Sigmoid colon (tissue), 7 donors: Measurements from ENCODE around the gene SEMA3B. TPM values are rescaled to one million over a fixed set of nuclear protein-coding genes. Genes with fewer than 3 reads are reported as not detected.
A peak's percentile ranks its signal among the peaks of the same experiment; 100 is the strongest.

ENCODE experiments used
- DNase-seq: peaks from one replicate; pipeline ENCODE4 v3.0.0-alpha.2; 2019
- H3K27ac ChIP-seq, 4 donors: fragments of 200-600 bp; sonication (generic); one replicate each; pipeline ENCODE4 v1.5.1; 2016 to 2019; ENCODE audit warnings: mild to moderate bottlenecking in 1 of 4
- H3K27me3 ChIP-seq, 3 donors: fragments of 200-600 bp; sonication (generic); one replicate each; pipeline ENCODE4 v1.5.1; 2019; ENCODE audit warnings: mild to moderate bottlenecking in 1 of 3
- H3K36me3 ChIP-seq, 4 donors: fragments of 200-600 bp; sonication (generic); one replicate each; pipeline ENCODE4 v1.5.1; 2016 to 2019
- H3K4me1 ChIP-seq, 4 donors: fragments of 200-600 bp; sonication (generic); one replicate each; pipeline ENCODE4 v1.5.1; 2017 to 2019
- H3K4me3 ChIP-seq, 4 donors: fragments of 200-600 bp; sonication (generic); one replicate each; pipeline ENCODE4 v1.5.1; 2017 to 2019; ENCODE audit warnings: mild to moderate bottlenecking in 2 of 4, moderate library complexity in 1 of 4
- H3K9me3 ChIP-seq, 4 donors: fragments of 200-600 bp in 3 of 4; sonication (generic) in 3 of 4; one replicate each; pipeline versions ENCODE4 v1.5.1 to v1.6.1; 2013 to 2019
- EP300 ChIP-seq, 4 donors: sonication (generic); formaldehyde crosslinking; IDR thresholded peaks; one replicate each; pipeline ENCODE4 v1.6.1; 2017; ENCODE audit warnings: antibody characterized with exemption in 4 of 4
- POLR2A ChIP-seq, 2 donors: fragments of 450-650 bp; IDR thresholded peaks; one replicate each; pipeline ENCODE4 v1.6.1; 2016; ENCODE audit warnings: antibody characterized with exemption in 2 of 2, mild to moderate bottlenecking in 2 of 2, moderate library complexity in 2 of 2
- POLR2AphosphoS5 ChIP-seq, 4 donors: sonication (generic); formaldehyde crosslinking; IDR thresholded peaks; one replicate each; pipeline ENCODE4 v1.6.1; 2017; ENCODE audit warnings: antibody characterized with exemption in 4 of 4
- whole genome bisulfite sequencing, 2 donors: extraction: QIAGEN DNeasy Blood & Tissue Kit; methylation state at CpG; one replicate each; pipeline ENCODE4 v1.1.7; 2013; 5-methylcytosine and 5-hydroxymethylcytosine counted together
- intact Hi-C: fragments of 100-400 bp; cut with DNase I; formaldehyde crosslinking; loops from one replicate; pipeline ENCODE4 v1.15.1; 2023
- polyA plus RNA-seq, 3 donors: library from polyadenylated mRNA; stranded (reverse); fragments of 200-250 nt; gene quantifications; one replicate each; pipeline ENCODE4 v1.2.3, GENCODE V29; 2013
- total RNA-seq, 4 donors: library from RNA; depleted of rRNA; stranded (reverse); fragments of >200 nt; gene quantifications; one replicate each; pipeline ENCODE4 v1.1.0, GENCODE V29; 2016
- TF ChIP-seq, protein P1 (sequence below), 4 experiments: fragments of 450-650 bp in 3 of 4; fragments of 200-600 bp in 1 of 4; IDR thresholded peaks; one replicate each; pipeline ENCODE4 v1.5.1; 2016 to 2019; ENCODE audit warnings: antibody characterized with exemption in 4 of 4, mild to moderate bottlenecking in 3 of 4, moderate library complexity in 2 of 4
- donor health status: healthy with polysubstance abuse.
- donor health status: Bipolar disorder and iron deficiency.
- donor health status: healthy.

The SEMA3B gene
- total and polyA plus RNA-seq, 7 donors = 7.9 to 54.6 (median 24.6) TPM

DNA sequence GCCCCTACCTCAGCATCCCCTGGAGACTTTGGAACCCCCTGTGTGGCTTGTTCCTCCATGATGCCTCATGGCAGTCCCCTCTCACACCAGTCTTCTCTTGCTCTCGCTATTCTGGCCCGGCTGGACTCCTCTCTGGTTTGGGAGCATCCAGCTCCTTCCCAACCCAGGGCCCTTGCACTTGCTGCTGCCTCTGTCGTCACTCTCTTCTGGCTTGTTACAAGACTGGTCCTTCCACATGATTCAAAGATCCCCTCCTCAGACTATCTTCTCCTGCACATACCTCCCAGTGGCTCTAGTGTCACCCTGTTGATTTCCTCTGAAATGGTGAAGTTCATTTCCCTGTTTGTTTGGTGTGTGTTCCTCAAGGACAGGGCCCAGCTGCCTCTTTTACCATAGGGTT lies 39.5 kb upstream of the SEMA3B start:
- DNase-seq = no peak
- Histone ChIP-seq H3K27ac (peak overlapping the region in 1 of 4 donors; percentile 4), H3K4me3 (no peak overlapping the region), H3K9me3 (no peaks in the 10 kb centered on the region), H3K4me1 (peaks cover 0 to 28% (median 22%) of the 10 kb centered on the region in 4 donors), H3K36me3 (no peaks in the 10 kb centered on the region), H3K27me3 (no peaks in the 10 kb centered on the region)
- intact Hi-C loops = no loop called here
- 91 to 93% methylated on average over 3 of the region's 3 CpGs for WGBS, 2 donors
- TF ChIP-seq, protein P1, sequence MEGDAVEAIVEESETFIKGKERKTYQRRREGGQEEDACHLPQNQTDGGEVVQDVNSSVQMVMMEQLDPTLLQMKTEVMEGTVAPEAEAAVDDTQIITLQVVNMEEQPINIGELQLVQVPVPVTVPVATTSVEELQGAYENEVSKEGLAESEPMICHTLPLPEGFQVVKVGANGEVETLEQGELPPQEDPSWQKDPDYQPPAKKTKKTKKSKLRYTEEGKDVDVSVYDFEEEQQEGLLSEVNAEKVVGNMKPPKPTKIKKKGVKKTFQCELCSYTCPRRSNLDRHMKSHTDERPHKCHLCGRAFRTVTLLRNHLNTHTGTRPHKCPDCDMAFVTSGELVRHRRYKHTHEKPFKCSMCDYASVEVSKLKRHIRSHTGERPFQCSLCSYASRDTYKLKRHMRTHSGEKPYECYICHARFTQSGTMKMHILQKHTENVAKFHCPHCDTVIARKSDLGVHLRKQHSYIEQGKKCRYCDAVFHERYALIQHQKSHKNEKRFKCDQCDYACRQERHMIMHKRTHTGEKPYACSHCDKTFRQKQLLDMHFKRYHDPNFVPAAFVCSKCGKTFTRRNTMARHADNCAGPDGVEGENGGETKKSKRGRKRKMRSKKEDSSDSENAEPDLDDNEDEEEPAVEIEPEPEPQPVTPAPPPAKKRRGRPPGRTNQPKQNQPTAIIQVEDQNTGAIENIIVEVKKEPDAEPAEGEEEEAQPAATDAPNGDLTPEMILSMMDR (IDR thresholded peaks at IDR 0.05) = no peak
- TF ChIP-seq POLR2AphosphoS5 (IDR thresholded peaks at IDR 0.05) = no peak
- no peak for TF ChIP-seq EP300 (IDR thresholded peaks at IDR 0.05)
- no peak for TF ChIP-seq POLR2A (IDR thresholded peaks at IDR 0.05)

DNA sequence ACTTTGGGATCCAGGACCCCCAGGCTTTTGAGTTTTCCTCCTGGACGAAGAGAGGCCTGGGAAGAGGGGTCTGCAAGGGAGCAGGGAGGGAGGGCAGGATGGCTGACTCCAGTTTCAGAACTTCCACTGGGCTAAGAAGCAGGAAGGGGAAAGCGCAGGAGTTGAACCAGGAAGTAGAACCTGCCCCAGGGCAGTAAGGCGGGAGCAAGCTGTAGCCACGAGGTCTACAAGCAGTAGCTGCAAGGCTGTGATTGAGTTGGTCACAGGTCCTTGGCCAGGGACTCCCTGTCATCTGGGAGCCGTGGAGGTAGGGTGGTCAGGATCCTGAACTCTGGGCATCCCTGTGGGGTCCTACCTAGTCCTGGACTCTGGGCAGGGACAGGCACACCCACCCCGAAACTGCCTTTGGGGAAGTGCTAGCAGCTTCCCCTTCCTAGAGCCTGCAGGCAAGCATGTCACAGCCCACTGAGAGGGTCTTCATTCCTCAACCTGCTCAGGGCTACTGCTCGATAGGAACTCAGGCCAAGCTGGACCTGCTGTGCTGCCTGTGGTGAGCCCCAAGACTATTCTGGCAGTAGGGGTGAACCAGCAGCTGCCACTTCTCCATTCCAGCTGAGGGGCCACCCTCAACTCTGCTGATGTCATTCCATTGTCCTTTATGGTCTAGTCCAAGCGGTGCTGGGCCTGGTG lies 38.7 kb upstream of the SEMA3B start:
- Histone ChIP-seq H3K27ac (peak overlapping the region in 1 of 4 donors; percentile 4), H3K9me3 (no peaks in the 10 kb centered on the region), H3K27me3 (no peaks in the 10 kb centered on the region), H3K4me3 (no peak overlapping the region), H3K36me3 (no peaks in the 10 kb centered on the region), H3K4me1 (peaks cover 0 to 34% (median 29%) of the 10 kb centered on the region in 4 donors)
- intact Hi-C loops = no loop called here
- DNase-seq = no peak
- TF ChIP-seq POLR2A (IDR thresholded peaks at IDR 0.05) (no peak), POLR2AphosphoS5 (IDR thresholded peaks at IDR 0.05) (no peak), EP300 (IDR thresholded peaks at IDR 0.05) (no peak)
- TF ChIP-seq, protein P1 (IDR thresholded peaks at IDR 0.05) = no peak
- WGBS, 2 donors = 70 to 83% methylated on average over 8 of the region's 8 CpGs

DNA sequence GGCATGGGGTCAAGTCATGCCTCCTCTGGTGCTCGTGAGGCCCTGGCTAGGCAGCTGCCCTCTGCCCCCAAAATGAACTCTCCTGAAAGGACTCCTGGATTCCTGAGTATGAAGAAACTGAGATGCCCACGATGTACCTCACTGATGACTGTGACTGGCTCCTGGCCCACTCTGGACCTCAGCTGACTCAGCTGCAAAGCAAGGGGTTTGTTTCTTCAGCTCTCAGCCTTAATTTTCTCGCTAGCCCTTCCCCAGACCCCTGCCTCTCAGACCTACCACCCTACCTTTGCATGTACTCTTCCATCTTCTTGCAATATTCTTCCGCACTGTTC lies 38.2 kb upstream of the SEMA3B start:
- WGBS, 2 donors = 88 to 89% methylated on average over 4 of the region's 4 CpGs
- intact Hi-C loops = no loop called here
- Histone ChIP-seq H3K9me3 (no peaks in the 10 kb centered on the region), H3K27me3 (no peaks in the 10 kb centered on the region), H3K4me1 (peaks cover 0 to 34% (median 31%) of the 10 kb centered on the region in 4 donors), H3K27ac (no peak overlapping the region), H3K36me3 (no peaks in the 10 kb centered on the region), H3K4me3 (no peak overlapping the region)
- no peak for DNase-seq
- TF ChIP-seq, protein P1 (IDR thresholded peaks at IDR 0.05) = no peak
- no peak for TF ChIP-seq POLR2AphosphoS5 (IDR thresholded peaks at IDR 0.05)
- TF ChIP-seq EP300 (IDR thresholded peaks at IDR 0.05) = no peak
- no peak for TF ChIP-seq POLR2A (IDR thresholded peaks at IDR 0.05)

DNA sequence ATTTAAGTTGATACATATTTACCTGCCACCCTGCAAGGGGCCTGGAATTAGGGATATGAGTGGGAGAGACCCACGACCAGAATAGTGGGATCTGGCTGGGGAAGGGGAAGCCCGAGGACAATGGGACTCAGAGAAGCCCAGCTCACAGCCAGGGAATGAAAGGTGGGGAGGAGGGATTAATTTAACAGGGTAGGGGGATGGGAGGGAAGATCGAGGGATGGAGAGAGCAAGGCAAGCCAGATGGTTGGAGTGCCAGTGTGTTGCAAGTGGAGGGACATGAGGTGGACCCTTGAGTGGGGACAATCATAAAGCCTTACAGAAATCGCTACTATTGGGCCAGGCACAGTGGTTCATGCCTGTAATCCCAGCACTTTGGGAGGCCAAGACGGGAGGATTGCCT lies 37.4 kb upstream of the SEMA3B start:
- WGBS, 2 donors = 76 to 86% methylated on average over 5 of the region's 5 CpGs
- no peak overlapping the region for H3K4me3 ChIP-seq
- H3K27ac ChIP-seq = no peak overlapping the region
- intact Hi-C loops = no loop called here
- no peaks in the 10 kb centered on the region for H3K9me3 ChIP-seq
- no peak for DNase-seq
- peaks cover 0 to 28% (median 25%) of the 10 kb centered on the region in 4 donors for H3K4me1 ChIP-seq
- H3K36me3 ChIP-seq = no peaks in the 10 kb centered on the region
- no peaks in the 10 kb centered on the region for H3K27me3 ChIP-seq
- TF ChIP-seq POLR2AphosphoS5 (IDR thresholded peaks at IDR 0.05) (no peak), EP300 (IDR thresholded peaks at IDR 0.05) (no peak), POLR2A (IDR thresholded peaks at IDR 0.05) (no peak)
- TF ChIP-seq, protein P1 (IDR thresholded peaks at IDR 0.05) = no peak

DNA sequence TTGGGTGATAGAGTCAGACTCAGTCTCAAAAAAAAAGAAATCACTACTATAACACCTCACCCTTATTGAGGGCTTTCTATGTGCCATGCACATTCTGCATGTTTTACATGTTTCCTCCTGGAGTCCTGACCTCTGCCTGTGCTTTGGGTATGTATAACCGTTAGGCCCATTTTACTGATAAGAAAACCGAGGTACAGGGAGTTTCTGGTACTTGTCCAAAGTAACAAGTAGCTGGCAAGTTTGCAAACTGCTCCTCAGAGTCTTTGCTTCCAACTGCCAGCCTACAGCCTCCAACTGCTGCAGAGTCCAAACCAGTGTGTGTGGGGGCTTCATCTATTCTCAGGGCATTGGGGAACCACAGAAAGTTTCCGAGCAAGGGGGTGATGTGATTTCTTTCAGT lies 36.6 kb upstream of the SEMA3B start:
- intact Hi-C loops = no loop called here
- H3K27me3 ChIP-seq = no peaks in the 10 kb centered on the region
- no peak overlapping the region for H3K4me3 ChIP-seq
- no peaks in the 10 kb centered on the region for H3K36me3 ChIP-seq
- H3K4me1 ChIP-seq = peaks cover 0 to 28% (median 18%) of the 10 kb centered on the region in 4 donors
- no peak for DNase-seq
- H3K27ac ChIP-seq = no peak overlapping the region
- H3K9me3 ChIP-seq = no peaks in the 10 kb centered on the region
- WGBS, 2 donors = 60 to 88% methylated on average over 3 of the region's 3 CpGs
- no peak for TF ChIP-seq POLR2A (IDR thresholded peaks at IDR 0.05)
- no peak for TF ChIP-seq POLR2AphosphoS5 (IDR thresholded peaks at IDR 0.05)
- TF ChIP-seq EP300 (IDR thresholded peaks at IDR 0.05) = no peak
- TF ChIP-seq, protein P1 (IDR thresholded peaks at IDR 0.05) = no peak
